GM21717 (cell line): ENCODE measurements around the gene SH3PXD2A.
A peak's percentile ranks its signal among the peaks of the same experiment; 100 is the strongest.
"Not testable (repeated sequence)": the region's sequence is repeated elsewhere in the genome, so short reads cannot be mapped to it uniquely, and the experiment has no call there.

Experiments
- ATAC-seq: cut with Tn5 transposase; IDR thresholded peaks from one replicate; pipeline ENCODE4 v1.9.1; 2021; ENCODE audit warnings: mild to moderate bottlenecking, moderate library complexity; ENCODE audit not compliant: unreplicated experiment

SH3PXD2A gene

GRCh38 chr10:103851261-103851660 lies 4.1 kb downstream of the SH3PXD2A start:
- ATAC-seq = no peak

- no peak for ATAC-seq
These were observed 4.8 kb downstream of the SH3PXD2A start for GRCh38 chr10:103850572-103850895.

- no peak for ATAC-seq
These were observed 5.3 kb downstream of the SH3PXD2A start for GRCh38 chr10:103849880-103850571.

GRCh38 chr10:103849212-103849877 lies 6.0 kb downstream of the SH3PXD2A start:
- no peak for ATAC-seq

GRCh38 chr10:103847909-103848468 lies 7.4 kb downstream of the SH3PXD2A start:
- ATAC-seq = no peak

DNA sequence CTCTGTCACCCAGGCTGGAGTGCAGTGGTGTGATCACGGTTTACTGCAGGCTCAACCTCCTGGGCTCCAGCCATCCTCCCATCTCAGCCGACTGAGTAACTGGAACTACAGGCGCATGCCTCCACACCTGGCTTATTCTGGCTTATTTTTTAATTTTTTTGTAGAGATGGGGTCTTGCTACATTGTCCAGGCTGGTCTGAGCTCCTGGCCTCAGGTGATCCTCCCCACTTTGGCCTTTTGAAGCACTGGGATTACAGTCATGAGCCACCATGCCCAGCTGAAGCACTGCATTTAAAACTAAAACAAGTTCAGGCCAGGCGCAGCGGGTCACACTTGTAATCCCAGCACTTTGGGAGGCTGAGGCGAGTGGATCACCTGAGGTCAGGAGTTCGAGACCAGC lies 8.0 kb downstream of the SH3PXD2A start:
- no peak for ATAC-seq

GRCh38 chr10:103845972-103846371 lies 9.4 kb downstream of the SH3PXD2A start:
- peak; percentile 65 for ATAC-seq

DNA sequence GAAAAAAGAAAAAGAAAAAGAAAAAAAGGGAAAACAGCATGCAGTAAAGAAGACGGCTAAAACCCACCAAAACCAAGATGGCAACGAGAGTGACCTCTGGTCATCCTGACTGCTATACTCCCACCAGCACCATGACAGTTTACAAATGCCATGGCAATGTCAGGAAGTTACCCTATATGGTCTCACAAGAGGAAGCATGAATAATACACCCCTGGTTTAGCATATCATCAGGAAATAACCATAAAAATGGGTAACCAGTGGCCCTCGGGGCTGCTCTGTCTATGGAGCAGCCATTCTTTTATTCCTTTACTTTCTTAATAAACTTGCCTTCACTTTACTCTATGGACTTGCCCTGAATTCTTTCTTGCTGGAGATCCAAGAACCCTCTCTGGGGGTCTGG lies 10.0 kb downstream of the SH3PXD2A start:
- not testable (repeated sequence) for ATAC-seq

- no peak for ATAC-seq
These were observed 11.4 kb downstream of the SH3PXD2A start for GRCh38 chr10:103843854-103844570.

DNA sequence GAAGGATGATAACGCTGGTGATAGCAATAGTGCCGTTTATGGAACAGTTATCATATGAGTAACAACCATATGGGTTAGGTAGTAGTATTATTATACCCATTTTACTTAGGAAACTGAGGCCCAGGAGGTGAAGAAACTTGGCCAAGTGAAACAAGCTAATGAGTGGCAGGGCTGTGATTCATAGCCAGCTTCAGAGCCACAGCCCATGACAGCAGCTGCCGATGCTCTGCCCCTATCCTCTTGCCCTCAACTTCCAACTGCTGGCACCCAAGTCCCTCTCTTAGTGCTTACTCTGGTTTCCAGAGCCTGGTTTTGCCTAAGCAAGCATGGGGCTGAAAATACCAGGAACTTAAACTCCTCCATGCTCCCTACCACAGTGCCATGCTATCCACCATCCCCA lies 12.3 kb downstream of the SH3PXD2A start:
- no peak for ATAC-seq

DNA sequence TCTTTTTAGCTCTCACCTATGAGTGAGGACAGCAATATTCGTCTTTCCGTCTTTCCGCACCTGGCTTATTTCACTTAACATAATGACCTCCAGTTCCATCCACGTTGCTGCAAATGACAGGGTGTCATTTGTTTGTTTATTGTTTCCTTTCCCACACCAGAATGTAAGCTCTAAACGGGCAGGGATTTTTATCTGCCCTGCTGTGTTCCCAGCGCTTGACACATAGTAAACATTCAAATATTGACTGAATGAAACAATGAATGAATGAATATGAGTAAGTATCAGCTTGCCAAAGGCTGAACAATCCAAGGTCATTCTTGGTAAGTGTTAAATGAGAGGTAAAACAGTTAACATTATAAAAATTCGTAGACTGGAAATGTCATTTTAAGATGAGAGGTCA lies 12.8 kb downstream of the SH3PXD2A start:
- no peak for ATAC-seq

DNA sequence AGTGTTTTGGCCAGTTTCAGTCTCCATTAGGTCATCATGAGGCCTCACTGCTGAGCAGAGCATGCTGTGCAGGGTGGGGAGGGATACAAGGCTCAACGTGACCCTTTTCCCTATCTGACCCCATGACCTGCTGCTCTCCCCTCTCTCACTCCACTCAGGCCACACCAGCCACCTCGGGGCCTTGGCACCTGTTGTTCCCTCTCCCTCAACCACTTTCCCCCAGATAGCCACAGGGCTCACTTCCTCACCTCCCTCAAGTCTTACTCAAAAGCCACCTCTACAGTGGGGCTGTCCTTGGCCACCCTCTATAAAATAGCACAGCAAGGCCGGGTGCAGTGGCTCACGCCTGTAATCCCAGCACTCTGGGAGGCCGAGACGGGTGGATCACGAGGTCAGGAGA lies 13.9 kb downstream of the SH3PXD2A start:
- ATAC-seq = no peak

DNA sequence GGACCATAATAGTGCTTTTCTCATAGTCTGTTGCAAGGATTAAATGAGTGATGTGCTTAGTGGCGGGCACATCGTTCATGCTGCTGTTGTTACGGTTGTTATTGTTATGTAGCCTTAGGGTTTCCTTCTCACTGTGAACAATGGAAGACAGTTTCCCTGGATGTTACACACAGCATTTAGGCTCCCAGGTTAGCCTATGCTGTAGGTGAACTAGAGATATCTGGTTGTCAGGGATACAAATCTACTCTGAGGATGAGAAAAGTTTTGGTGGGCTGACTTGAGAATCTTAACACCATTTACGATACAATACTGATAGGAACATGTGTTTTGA lies 14.7 kb downstream of the SH3PXD2A start:
- no peak for ATAC-seq

DNA sequence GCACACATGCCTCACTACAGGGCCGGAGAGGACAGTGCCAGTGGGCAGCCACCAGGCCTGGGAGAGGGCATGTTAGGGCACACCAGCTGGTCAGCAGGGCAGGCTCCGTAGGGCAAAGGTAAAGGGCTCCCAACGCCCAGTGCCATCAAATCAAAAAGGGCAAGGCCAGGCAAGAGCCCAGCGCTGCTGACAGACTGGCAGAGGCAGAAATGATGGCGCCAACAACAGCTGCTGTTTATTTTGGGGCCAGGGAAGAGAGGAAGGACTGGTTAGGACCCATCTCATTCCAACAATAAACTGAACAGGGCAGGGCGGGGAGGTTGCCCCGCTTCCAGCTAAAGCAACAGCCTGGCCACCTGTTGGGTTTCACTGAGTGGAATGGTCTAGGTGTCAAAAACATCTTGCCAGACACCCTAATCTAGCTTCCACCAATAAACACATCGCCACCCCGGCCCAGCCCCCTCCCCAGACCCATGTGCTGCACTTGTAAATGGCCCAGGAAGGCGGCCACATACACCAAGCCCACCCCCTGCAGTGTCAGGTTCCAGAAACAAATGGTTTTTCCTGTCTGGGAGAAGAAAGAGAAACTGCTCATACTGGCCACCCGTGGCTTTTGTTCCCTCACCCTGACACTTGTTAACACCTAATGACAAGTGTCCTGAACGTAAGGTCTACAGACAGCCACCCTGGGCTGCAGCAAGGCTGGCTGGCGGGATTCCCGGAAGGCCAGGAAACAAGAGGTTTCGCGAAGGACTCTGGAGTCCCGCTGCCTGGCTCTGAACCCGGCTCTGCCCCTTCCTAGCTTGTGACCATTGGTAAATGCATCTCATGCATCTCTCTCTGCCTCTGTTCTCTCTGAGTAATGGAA lies 15.3 kb downstream of the SH3PXD2A start:
- no peak for ATAC-seq

GRCh38 chr10:103839519-103839871 lies 15.9 kb downstream of the SH3PXD2A start:
- no peak for ATAC-seq

DNA sequence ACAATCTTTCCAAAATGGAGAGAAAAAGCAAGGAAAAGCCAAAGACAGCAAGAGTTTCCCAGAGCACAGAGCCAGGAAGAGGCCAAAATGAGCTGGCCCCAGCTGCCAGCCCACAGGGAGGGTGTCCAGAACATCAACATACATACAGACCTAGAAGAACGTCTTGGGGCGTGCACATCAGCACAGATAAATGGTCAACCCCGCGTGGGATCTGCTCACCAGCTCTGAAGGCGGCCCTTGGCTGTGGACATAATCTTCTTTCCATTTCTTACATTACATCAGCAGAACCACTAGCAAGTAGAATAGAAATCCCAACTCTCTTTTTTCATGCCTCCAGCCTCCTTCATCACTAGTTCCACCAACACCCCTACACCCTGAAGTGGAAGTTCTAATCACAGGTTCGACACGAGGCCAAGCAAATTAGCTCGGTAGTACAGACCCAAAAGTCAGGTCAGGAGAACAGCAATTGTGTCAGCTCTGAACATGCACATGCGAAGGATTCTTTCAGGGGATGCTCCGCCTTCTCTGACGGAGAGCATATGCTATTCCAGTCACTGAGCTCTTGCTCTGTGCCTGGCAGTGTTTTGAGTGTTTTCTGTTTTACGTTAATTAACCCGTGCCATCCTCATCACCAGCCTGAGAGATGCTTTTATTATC lies 16.4 kb downstream of the SH3PXD2A start:
- ATAC-seq = no peak

DNA sequence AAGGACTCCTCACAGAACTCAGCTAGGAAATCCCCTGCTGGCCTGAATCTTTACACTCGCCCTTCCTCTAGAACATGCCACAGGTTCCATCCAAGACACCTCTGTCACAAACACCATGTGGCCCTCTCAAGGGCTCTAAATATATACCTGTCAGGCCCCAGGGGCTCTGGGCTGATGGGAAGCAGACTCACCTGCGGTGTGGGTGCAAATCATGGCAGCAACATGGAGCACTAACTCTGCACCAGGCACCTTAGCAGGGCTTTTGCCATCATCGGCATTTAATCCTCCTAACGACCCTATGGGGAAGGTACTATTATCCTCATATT lies 17.3 kb downstream of the SH3PXD2A start:
- no peak for ATAC-seq

DNA sequence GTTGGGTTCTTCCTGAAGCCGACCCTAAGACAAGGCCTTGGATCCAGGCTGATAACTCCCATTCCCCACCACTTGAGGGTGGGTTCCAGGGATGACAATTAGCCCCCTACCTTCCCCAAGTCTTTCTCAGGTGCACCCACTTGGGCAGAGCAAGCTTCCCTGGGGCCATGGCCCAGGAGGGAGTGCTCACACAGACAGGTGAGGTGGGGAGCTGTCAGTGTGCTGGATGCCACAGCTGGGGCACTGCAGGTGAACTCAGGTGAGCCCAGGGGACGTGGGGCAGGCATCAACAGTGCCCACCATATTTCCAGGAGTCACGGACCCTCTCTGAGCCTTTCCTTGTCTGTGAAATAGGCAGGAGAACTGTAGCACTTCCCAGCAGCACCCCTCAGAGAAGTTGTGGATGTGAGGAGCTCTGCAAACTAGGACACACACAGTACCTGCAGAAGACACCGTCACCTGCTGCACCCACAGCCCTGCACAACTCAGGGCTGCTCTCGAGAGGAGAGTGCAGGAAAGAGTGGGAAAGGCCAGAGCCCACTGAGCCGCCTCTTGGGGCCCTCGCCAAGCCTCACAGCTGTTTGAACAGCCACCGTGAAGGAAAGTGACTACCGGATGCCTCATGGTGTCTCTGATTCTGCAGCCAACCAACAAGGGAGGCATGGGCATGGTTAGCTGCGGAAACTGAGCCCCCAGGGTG lies 17.9 kb downstream of the SH3PXD2A start:
- ATAC-seq = no peak

- no peak for ATAC-seq
These were observed 18.5 kb downstream of the SH3PXD2A start for GRCh38 chr10:103836861-103837260.

DNA sequence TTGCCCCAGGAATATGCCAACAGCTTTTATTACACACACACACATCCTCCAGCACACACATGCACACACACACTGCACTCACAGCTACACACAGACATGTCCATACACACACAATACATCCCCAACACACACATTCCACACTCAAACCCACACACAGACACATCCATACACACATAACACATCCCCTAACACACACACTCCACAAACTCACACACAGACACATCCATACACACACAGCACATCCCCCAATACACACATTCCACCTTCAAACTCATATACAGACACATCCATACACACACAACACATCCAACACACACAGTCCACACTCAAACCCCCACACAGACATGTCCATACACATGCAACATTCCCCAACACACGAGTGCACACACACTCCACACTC lies 19.1 kb downstream of the SH3PXD2A start:
- ATAC-seq = no peak
